Stimulated activated CD4-positive, alpha-beta T cell treated with anti-CD3 and anti-CD28 coated beads, Interleukin-15, amount 100 ng/mL, for 1 hour (primary cell): ENCODE data around the gene ATOH8.

Source experiments
- DNase-seq, 2 donors: peaks; one replicate each; pipeline ENCODE4 v3.0.0-alpha.2; 2020; ENCODE audit warnings: low read depth in 1 of 2, low spot score in 1 of 2

The ATOH8 gene

GRCh38 chr2:85769983-85770362, 16.2 kb downstream of the ATOH8 start:
- DNase-seq = no peak

- no peak for DNase-seq
Observed at GRCh38 chr2:85770369-85770768, 16.6 kb downstream of the ATOH8 start.

- DNase-seq = no peak
Observed at GRCh38 chr2:85770786-85771409, 17.1 kb downstream of the ATOH8 start.

GRCh38 chr2:85771486-85771885, 17.7 kb downstream of the ATOH8 start:
- DNase-seq = no peak

GRCh38 chr2:85772019-85772745, 18.4 kb downstream of the ATOH8 start:
- DNase-seq = no peak

GRCh38 chr2:85772841-85773491, 19.2 kb downstream of the ATOH8 start:
- DNase-seq = no peak

- DNase-seq = no peak
Observed at GRCh38 chr2:85773692-85774091, 19.9 kb downstream of the ATOH8 start.

GRCh38 chr2:85774126-85774978, 20.6 kb downstream of the ATOH8 start:
- DNase-seq = no peak

- no peak for DNase-seq
Observed at GRCh38 chr2:85775406-85776381, 21.9 kb downstream of the ATOH8 start.

- DNase-seq = no peak
Observed at GRCh38 chr2:85776672-85777071, 22.9 kb downstream of the ATOH8 start.

GRCh38 chr2:85777441-85777861, 23.7 kb downstream of the ATOH8 start:
- no peak for DNase-seq

- DNase-seq = no peak
Observed at GRCh38 chr2:85778646-85779379, 25.0 kb downstream of the ATOH8 start.

GRCh38 chr2:85779641-85780315, 26.0 kb downstream of the ATOH8 start:
- no peak for DNase-seq

GRCh38 chr2:85780316-85781012, 26.7 kb downstream of the ATOH8 start:
- no peak for DNase-seq

- no peak for DNase-seq
Observed at GRCh38 chr2:85781013-85781332, 27.2 kb downstream of the ATOH8 start.

- DNase-seq = no peak
Observed at GRCh38 chr2:85783796-85784195, 30.0 kb downstream of the ATOH8 start.

- DNase-seq = no peak
Observed at GRCh38 chr2:85784474-85784986, 30.7 kb downstream of the ATOH8 start.

- DNase-seq = no peak
Observed at GRCh38 chr2:85785027-85785822, 31.4 kb downstream of the ATOH8 start.
